GM19099 (cell line): Measurements from ENCODE around the gene GRIFIN.

Experiments
- POLR2A ChIP-seq: IDR thresholded peaks from 3 replicates; pipeline ENCODE4 v1.6.1; 2011; ENCODE audit warnings: low read depth; ENCODE audit not compliant: insufficient read length; ENCODE audit errors: extremely low read depth

Gene GRIFIN

GRCh38 chr7:2505401-2505800 lies 29.2 kb upstream of the GRIFIN start:
- TF ChIP-seq POLR2A: no peak

GRCh38 chr7:2504889-2505375 lies 28.7 kb upstream of the GRIFIN start:
- no peak for TF ChIP-seq POLR2A

- TF ChIP-seq POLR2A: no peak
These were observed 28.1 kb upstream of the GRIFIN start for GRCh38 chr7:2504128-2504888.

- no peak for TF ChIP-seq POLR2A
These were observed 27.1 kb upstream of the GRIFIN start for GRCh38 chr7:2503056-2503941.

- no peak for TF ChIP-seq POLR2A
These were observed 26.4 kb upstream of the GRIFIN start for GRCh38 chr7:2502647-2502966.

GRCh38 chr7:2501947-2502646 lies 25.9 kb upstream of the GRIFIN start:
- no peak for TF ChIP-seq POLR2A

- TF ChIP-seq POLR2A: no peak
These were observed 24.5 kb upstream of the GRIFIN start for GRCh38 chr7:2500701-2501100.

- no peak for TF ChIP-seq POLR2A
These were observed 23.7 kb upstream of the GRIFIN start for GRCh38 chr7:2499719-2500430.

- no peak for TF ChIP-seq POLR2A
These were observed 23.0 kb upstream of the GRIFIN start for GRCh38 chr7:2499181-2499580.

- no peak for TF ChIP-seq POLR2A
These were observed 22.5 kb upstream of the GRIFIN start for GRCh38 chr7:2498708-2499107.

- no peak for TF ChIP-seq POLR2A
These were observed 21.5 kb upstream of the GRIFIN start for GRCh38 chr7:2497500-2498336.

- TF ChIP-seq POLR2A: no peak
These were observed 20.9 kb upstream of the GRIFIN start for GRCh38 chr7:2497065-2497464.

GRCh38 chr7:2496375-2496774 lies 20.2 kb upstream of the GRIFIN start:
- TF ChIP-seq POLR2A: no peak

GRCh38 chr7:2495418-2496299 lies 19.5 kb upstream of the GRIFIN start:
- no peak for TF ChIP-seq POLR2A
